Neuronal stem cell (in vitro differentiated cells): ENCODE measurements around the gene ABHD8.

Source experiments
- DNase-seq: peaks from one replicate; pipeline ENCODE4 v3.0.0-alpha.2; 2013; ENCODE audit warnings: low spot score
- H2AFZ ChIP-seq: one replicate; pipeline ENCODE4 v1.6.1; 2013; ENCODE audit warnings: mild to moderate bottlenecking, low read length, inconsistent platforms
- H2AK5ac ChIP-seq: 2 replicates; pipeline ENCODE4 v1.6.1; 2013; ENCODE audit warnings: low read depth, mild to moderate bottlenecking, inconsistent platforms, low read length, moderate library complexity, mixed read lengths
- H2BK120ac ChIP-seq: 2 replicates; pipeline ENCODE4 v1.6.1; 2013; ENCODE audit warnings: low read depth, mild to moderate bottlenecking, inconsistent platforms, low read length, moderate library complexity, mixed read lengths
- H2BK12ac ChIP-seq: one replicate; pipeline ENCODE4 v1.6.1; 2013; ENCODE audit warnings: low read length, inconsistent platforms
- H2BK15ac ChIP-seq: 2 replicates; pipeline ENCODE4 v1.6.1; 2013; ENCODE audit warnings: mild to moderate bottlenecking, low read length, inconsistent platforms, mixed read lengths
- H2BK5ac ChIP-seq: one replicate; pipeline ENCODE4 v1.6.1; 2013; ENCODE audit warnings: inconsistent platforms, mild to moderate bottlenecking, low read length, moderate library complexity
- H3K14ac ChIP-seq: one replicate; pipeline ENCODE4 v1.6.1; 2013; ENCODE audit warnings: low read length, inconsistent platforms
- H3K18ac ChIP-seq: 2 replicates; pipeline ENCODE4 v1.6.1; 2013; ENCODE audit warnings: low read length, inconsistent platforms
- H3K23ac ChIP-seq: 2 replicates; pipeline ENCODE4 v1.6.1; 2013; ENCODE audit warnings: low read depth, mild to moderate bottlenecking, mixed read lengths, low read length, inconsistent platforms; ENCODE audit not compliant: poor library complexity
- H3K27ac ChIP-seq: replicated peaks from 3 replicates; pipeline ENCODE4 v1.5.1; 2013; ENCODE audit warnings: low read length, inconsistent platforms
- H3K27me3 ChIP-seq, 3 experiments: 2 replicates each; pipeline ENCODE4 v1.6.1; 2013; ENCODE audit warnings: low read length in 3 of 3, mild to moderate bottlenecking in 2 of 3, inconsistent platforms in 1 of 3, low read depth in 1 of 3, mixed read lengths in 1 of 3, moderate library complexity in 1 of 3; ENCODE audit not compliant: control insufficient read depth in 3 of 3, insufficient read depth in 3 of 3
- H3K36me3 ChIP-seq, 2 donors: replicated peaks in 1 of 2; 2 replicates each; pipeline ENCODE4 v1.6.1; 2013; ENCODE audit warnings: low read length in 2 of 2; ENCODE audit not compliant: control insufficient read depth in 2 of 2, insufficient read depth in 2 of 2
- H3K4ac ChIP-seq: 2 replicates; pipeline ENCODE4 v1.6.1; 2013; ENCODE audit warnings: inconsistent platforms, mild to moderate bottlenecking, low read length, moderate library complexity
- H3K4me1 ChIP-seq, 2 donors: 1 replicate in 1 of 2; 2 replicates in 1 of 2; pipeline ENCODE4 v1.6.1; 2013; ENCODE audit warnings: low read length in 2 of 2, low read depth in 1 of 2; ENCODE audit not compliant: control insufficient read depth in 2 of 2, insufficient read depth in 1 of 2
- H3K4me2 ChIP-seq: one replicate; pipeline ENCODE4 v1.6.1; 2013; ENCODE audit warnings: mild to moderate bottlenecking, low read length, inconsistent platforms; ENCODE audit not compliant: insufficient read depth, poor library complexity, severe bottlenecking
- H3K4me3 ChIP-seq, 2 donors: 2 replicates each; pipeline ENCODE4 v1.5.1; 2013; ENCODE audit warnings: low read length in 2 of 2, mild to moderate bottlenecking in 2 of 2, inconsistent platforms in 1 of 2, moderate library complexity in 1 of 2
- H3K79me1 ChIP-seq: one replicate; pipeline ENCODE4 v1.6.1; 2013; ENCODE audit warnings: low read depth, mild to moderate bottlenecking, inconsistent platforms, low read length, moderate library complexity
- H3K9ac ChIP-seq: one replicate; pipeline ENCODE4 v1.6.1; 2013; ENCODE audit warnings: mild to moderate bottlenecking, low read depth, low read length, inconsistent platforms; ENCODE audit not compliant: poor library complexity
- H3K9me3 ChIP-seq, 2 donors: replicated peaks in 1 of 2; 2 replicates each; pipeline versions ENCODE3 to v1.6.1; 2013; ENCODE audit warnings: low read length in 2 of 2, mild to moderate bottlenecking in 2 of 2, inconsistent platforms in 1 of 2, low read depth in 1 of 2, mixed read lengths in 1 of 2, moderate library complexity in 1 of 2; ENCODE audit not compliant: control insufficient read depth in 2 of 2, insufficient read depth in 1 of 2
- H4K8ac ChIP-seq: one replicate; pipeline ENCODE4 v1.6.1; 2013; ENCODE audit warnings: low read depth, mild to moderate bottlenecking, inconsistent platforms, low read length, moderate library complexity
- H4K91ac ChIP-seq: one replicate; pipeline ENCODE4 v1.6.1; 2013; ENCODE audit warnings: low read length, low read depth, mild to moderate bottlenecking, inconsistent platforms; ENCODE audit not compliant: poor library complexity
- WGBS, 2 donors: extraction: QIAGEN DNeasy Blood & Tissue Kit; methylation state at CpG; one replicate each; pipeline ENCODE4 v1.1.7; 2013; ENCODE audit warnings: missing lambda C conversion rate in 2 of 2, mixed read lengths in 1 of 2; ENCODE audit not compliant: insufficient read length in 2 of 2, insufficient replicate concordance in 1 of 2; ENCODE audit errors: extremely low coverage in 2 of 2; 5-methylcytosine and 5-hydroxymethylcytosine counted together

Gene ABHD8

DNA sequence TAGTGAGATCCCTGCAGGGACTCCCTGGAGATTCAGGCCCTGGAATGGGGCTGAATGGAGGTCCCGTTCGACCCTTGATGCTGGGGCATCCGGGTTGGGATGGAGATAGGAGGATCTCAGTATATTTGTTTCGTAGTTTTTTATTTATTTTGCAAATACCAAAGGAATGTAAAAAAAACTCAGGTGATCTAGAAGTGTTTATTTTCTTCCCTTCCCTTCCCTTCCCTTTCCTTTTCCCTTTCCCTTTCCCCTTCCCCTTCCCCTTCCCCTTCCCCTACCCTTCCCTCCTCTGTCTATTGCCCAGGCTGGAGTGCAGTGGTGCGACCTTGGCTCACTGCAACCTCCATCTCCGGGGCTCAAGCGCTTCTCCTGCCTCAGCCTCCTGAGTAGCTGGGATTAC is 38.6 kb upstream of the ABHD8 start:
- Histone ChIP-seq H2AK5ac (no peak overlapping the region), H2BK120ac (no peak overlapping the region), H3K27me3 (no peaks in the 10 kb centered on the region), H3K36me3 (peaks cover 19 to 30% of the 10 kb centered on the region in 2 donors), H3K4me2 (no peak overlapping the region), H3K4me1 (peaks cover 9 to 16% of the 10 kb centered on the region in 2 donors), H3K18ac (no peak overlapping the region), H3K23ac (peak overlapping the region; percentile 55), H2BK15ac (no peak overlapping the region), H3K4me3 (no peak overlapping the region), H2BK12ac (no peak overlapping the region), H4K91ac (no peak overlapping the region), H4K8ac (no peak overlapping the region), H3K14ac (no peak overlapping the region), H3K27ac (no peak overlapping the region), H3K4ac (no peak overlapping the region), H3K9ac (no peak overlapping the region), H2AFZ (no peak overlapping the region), H3K9me3 (no peaks in the 10 kb centered on the region), H3K79me1 (peaks cover 9% of the 10 kb centered on the region), H2BK5ac (no peak overlapping the region)
- WGBS, 2 donors = no CpG with 5 or more reads among the region's 7 CpGs
- no peak for DNase-seq

GRCh38 chr19:17341386-17341785 is 38.2 kb upstream of the ABHD8 start:
- H2AK5ac ChIP-seq = no peak overlapping the region
- WGBS, 2 donors = no CpG with 5 or more reads among the region's 15 CpGs
- no peak overlapping the region for H3K4me2 ChIP-seq
- H4K91ac ChIP-seq = no peak overlapping the region
- H4K8ac ChIP-seq = no peak overlapping the region
- peak overlapping the region; percentile 28 for H3K18ac ChIP-seq
- H2BK120ac ChIP-seq = no peak overlapping the region
- no peak for DNase-seq
- no peaks in the 10 kb centered on the region for H3K9me3 ChIP-seq
- no peak overlapping the region for H2AFZ ChIP-seq
- peaks cover 9% of the 10 kb centered on the region for H3K79me1 ChIP-seq
- H2BK12ac ChIP-seq = peak overlapping the region; percentile 22
- no peak overlapping the region for H3K4me3 ChIP-seq
- peak overlapping the region; percentile 55 for H3K23ac ChIP-seq
- H2BK15ac ChIP-seq = no peak overlapping the region
- no peak overlapping the region for H3K4ac ChIP-seq
- peaks cover 9 to 16% of the 10 kb centered on the region in 2 donors for H3K4me1 ChIP-seq
- no peak overlapping the region for H3K27ac ChIP-seq
- H3K27me3 ChIP-seq = no peaks in the 10 kb centered on the region
- peaks cover 19 to 30% of the 10 kb centered on the region in 2 donors for H3K36me3 ChIP-seq
- H2BK5ac ChIP-seq = peak overlapping the region; percentile 82
- H3K9ac ChIP-seq = no peak overlapping the region
- H3K14ac ChIP-seq = no peak overlapping the region

- Histone ChIP-seq H3K9me3 (no peaks in the 10 kb centered on the region), H3K23ac (no peak overlapping the region), H2BK5ac (peak overlapping the region; percentile 82), H4K91ac (no peak overlapping the region), H3K4me3 (no peak overlapping the region), H2BK120ac (peak overlapping the region; percentile 61), H3K4me2 (peak overlapping the region; percentile 14), H3K14ac (no peak overlapping the region), H3K4ac (no peak overlapping the region), H2AK5ac (peak overlapping the region; percentile 83), H3K36me3 (peaks cover 19 to 30% of the 10 kb centered on the region in 2 donors), H3K4me1 (peaks cover 9 to 16% of the 10 kb centered on the region in 2 donors), H3K79me1 (peaks cover 9% of the 10 kb centered on the region), H4K8ac (no peak overlapping the region), H3K27ac (peak overlapping the region; percentile 24), H3K18ac (peak overlapping the region; percentile 52), H2BK15ac (no peak overlapping the region), H2AFZ (no peak overlapping the region), H2BK12ac (no peak overlapping the region), H3K9ac (peak overlapping the region; percentile 50), H3K27me3 (no peaks in the 10 kb centered on the region)
- no peak for DNase-seq
- WGBS, 2 donors = no CpG with 5 or more reads among the region's 17 CpGs
These were observed 37.7 kb upstream of the ABHD8 start for GRCh38 chr19:17340871-17341357.

DNA sequence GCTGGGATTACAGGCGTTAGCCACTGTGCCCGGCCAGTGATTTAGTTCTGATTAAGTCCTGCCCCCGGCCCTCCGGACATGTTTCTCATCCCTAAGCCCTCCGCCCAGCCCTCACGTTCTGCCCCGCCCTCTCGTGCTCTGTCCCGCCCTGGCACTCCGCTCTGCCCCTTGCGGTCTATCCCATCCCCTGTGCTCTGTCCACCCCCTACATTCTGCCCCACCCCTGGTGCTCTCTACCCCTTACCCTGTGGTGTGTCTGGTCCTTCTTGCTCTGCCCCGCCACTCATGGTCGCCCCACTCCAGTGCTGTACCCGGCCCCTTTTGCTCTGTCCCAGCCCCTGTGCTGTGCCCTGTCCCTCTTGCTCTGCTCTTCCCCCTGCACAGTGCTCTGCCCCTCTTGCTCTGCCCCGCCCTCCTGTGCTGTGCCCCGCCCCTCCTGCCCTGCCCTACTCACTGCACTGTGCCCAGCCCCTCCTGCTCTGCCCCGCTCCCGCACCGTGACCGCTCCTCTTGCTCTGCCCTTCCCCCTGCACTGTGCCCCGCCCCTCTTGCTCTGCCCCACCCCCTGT is 37.2 kb upstream of the ABHD8 start:
- Histone ChIP-seq H3K9me3 (no peaks in the 10 kb centered on the region), H3K27ac (peak overlapping the region; percentile 46), H3K4me3 (no peak overlapping the region), H3K4ac (no peak overlapping the region), H2BK120ac (no peak overlapping the region), H3K14ac (no peak overlapping the region), H3K4me1 (peaks cover 9 to 16% of the 10 kb centered on the region in 2 donors), H3K36me3 (peaks cover 19 to 30% of the 10 kb centered on the region in 2 donors), H3K18ac (peak overlapping the region; percentile 65), H3K27me3 (no peaks in the 10 kb centered on the region), H4K91ac (no peak overlapping the region), H2BK15ac (no peak overlapping the region), H2BK5ac (no peak overlapping the region), H3K9ac (peak overlapping the region; percentile 44), H3K4me2 (peak overlapping the region; percentile 14), H3K79me1 (peaks cover 9% of the 10 kb centered on the region), H2AK5ac (peak overlapping the region; percentile 75), H3K23ac (no peak overlapping the region), H2BK12ac (no peak overlapping the region), H4K8ac (no peak overlapping the region), H2AFZ (no peak overlapping the region)
- no peak for DNase-seq
- no CpG with 5 or more reads among the region's 21 CpGs for WGBS, 2 donors
